HG02759 (cell line): ENCODE results near the gene MEN1.

ENCODE experiments used
- ATAC-seq: cut with Tn5 transposase; IDR thresholded peaks from one replicate; pipeline ENCODE4 v1.9.1; 2021; ENCODE audit warnings: mild to moderate bottlenecking, moderate library complexity; ENCODE audit not compliant: unreplicated experiment

The MEN1 gene

GRCh38 chr11:64765851-64766665 lies 44.3 kb downstream of the MEN1 start:
- ATAC-seq = no peak

- ATAC-seq = no peak
These were observed 45.0 kb downstream of the MEN1 start for GRCh38 chr11:64765291-64765850.

- no peak for ATAC-seq
These were observed 45.6 kb downstream of the MEN1 start for GRCh38 chr11:64764753-64765152.

GRCh38 chr11:64764040-64764611 lies 46.2 kb downstream of the MEN1 start:
- no peak for ATAC-seq

- ATAC-seq = no peak
These were observed 46.8 kb downstream of the MEN1 start for GRCh38 chr11:64763526-64764039.

- ATAC-seq = no peak
These were observed 47.5 kb downstream of the MEN1 start for GRCh38 chr11:64762674-64763525.

GRCh38 chr11:64762277-64762673 lies 48.1 kb downstream of the MEN1 start:
- ATAC-seq = no peak

GRCh38 chr11:64760759-64761420 lies 49.5 kb downstream of the MEN1 start:
- no peak for ATAC-seq

GRCh38 chr11:64759722-64760719 lies 50.3 kb downstream of the MEN1 start, which contains the start of gene PYGM:
PYGM (minus strand) TSS chr11:64759974; CDS start chr11:64759898, 76 bp downstream.
- no peak for ATAC-seq

GRCh38 chr11:64759131-64759721 lies 51.1 kb downstream of the MEN1 start:
- ATAC-seq = no peak

- ATAC-seq = no peak
These were observed 51.8 kb downstream of the MEN1 start for GRCh38 chr11:64758330-64759079.

GRCh38 chr11:64757549-64758329 lies 52.6 kb downstream of the MEN1 start:
- no peak for ATAC-seq

GRCh38 chr11:64755681-64756361 lies 54.5 kb downstream of the MEN1 start:
- ATAC-seq = no peak

GRCh38 chr11:64754919-64755662 lies 55.3 kb downstream of the MEN1 start:
- ATAC-seq = no peak

- ATAC-seq = no peak
These were observed 56.0 kb downstream of the MEN1 start for GRCh38 chr11:64754124-64754918.
